Common myeloid progenitor, CD34-positive (primary cell): Measurements from ENCODE around the gene CDCA5.

ENCODE experiments used
- CTCF ChIA-PET: fragments of 350-600 bp; sonication (Branson Sonifier 250); formaldehyde crosslinking; loops from one replicate; lab custom pipeline; 2021; ENCODE audit warnings: antibody characterized with exemption; lab: Charles Lee
- POLR2A ChIA-PET: fragments of 350-600 bp; sonication (Branson Sonifier 250); formaldehyde crosslinking; loops from one replicate; lab custom pipeline; 2021; ENCODE audit warnings: antibody characterized with exemption; lab: Charles Lee
- DNase-seq, 3 donors: peaks; one replicate each; pipeline versions ENCODE4 v3.0.0 to v3.0.0-alpha.2; 2013
- H3K27ac ChIP-seq, 2 experiments: 1 replicate in 1 of 2; 2 replicates in 1 of 2; pipeline ENCODE4 v1.7.0; 2013; ENCODE audit warnings: inconsistent platforms in 2 of 2, low read length in 2 of 2, mild to moderate bottlenecking in 2 of 2, low read depth in 1 of 2, moderate library complexity in 1 of 2; ENCODE audit not compliant: severe bottlenecking in 2 of 2, insufficient read depth in 1 of 2, poor library complexity in 1 of 2
- H3K27me3 ChIP-seq, 5 experiments: replicated peaks in 2 of 5; 1 replicate in 3 of 5; 2 replicates in 2 of 5; pipeline versions ENCODE4 v1.6.1 to v1.7.0; 2013; ENCODE audit warnings: low read length in 4 of 5, mild to moderate bottlenecking in 2 of 5, moderate library complexity in 2 of 5, inconsistent platforms in 1 of 5; ENCODE audit not compliant: insufficient read depth in 5 of 5, control insufficient read depth in 4 of 5
- H3K36me3 ChIP-seq, 4 experiments: 1 replicate in 2 of 4; 2 replicates in 2 of 4; pipeline versions ENCODE4 v1.6.1 to v1.7.0; 2013; ENCODE audit warnings: low read length in 3 of 4, control low read depth in 1 of 4, mild to moderate bottlenecking in 1 of 4; ENCODE audit not compliant: control insufficient read depth in 4 of 4, insufficient read depth in 4 of 4
- H3K4me1 ChIP-seq, 4 experiments: 1 replicate in 3 of 4; 2 replicates in 1 of 4; pipeline versions ENCODE4 v1.6.1 to v1.7.1; 2013; ENCODE audit warnings: low read length in 3 of 4, mild to moderate bottlenecking in 3 of 4, control low read depth in 1 of 4, inconsistent platforms in 1 of 4, moderate library complexity in 1 of 4; ENCODE audit not compliant: control insufficient read depth in 4 of 4, insufficient read depth in 4 of 4; ENCODE audit errors: control extremely low read depth in 1 of 4
- H3K4me3 ChIP-seq, 7 experiments: 1 replicate in 4 of 7; 2 replicates in 3 of 7; pipeline versions ENCODE4 v1.5.1 to v1.7.0; 2013; ENCODE audit warnings: mild to moderate bottlenecking in 7 of 7, low read length in 6 of 7, moderate library complexity in 6 of 7, inconsistent platforms in 2 of 7, low read depth in 2 of 7, control low read depth in 1 of 7; ENCODE audit not compliant: insufficient read depth in 4 of 7, control insufficient read depth in 1 of 7; ENCODE audit errors: extremely low read depth in 1 of 7
- H3K9me3 ChIP-seq, 5 experiments: 1 replicate in 4 of 5; 2 replicates in 1 of 5; pipeline versions ENCODE4 v1.6.1 to v1.7.1; 2013; ENCODE audit warnings: low read length in 4 of 5, mild to moderate bottlenecking in 2 of 5, inconsistent platforms in 1 of 5, low read depth in 1 of 5, moderate library complexity in 1 of 5; ENCODE audit not compliant: control insufficient read depth in 4 of 5, insufficient read depth in 2 of 5; ENCODE audit errors: control extremely low read depth in 1 of 5
- whole genome bisulfite sequencing: methylation state at CpG from one replicate; pipeline ENCODE4 v1.1.5; 2013; ENCODE audit not compliant: insufficient coverage; 5-methylcytosine and 5-hydroxymethylcytosine counted together

CDCA5 gene

GRCh38 chr11:65059959-65060824 lies 23.6 kb downstream of the CDCA5 start:
- H3K36me3 ChIP-seq: no peaks in the 10 kb centered on the region
- H3K9me3 ChIP-seq: no peaks in the 10 kb centered on the region
- DNase-seq: no peak
- ChIA-PET POLR2A (no interaction called here), CTCF (no interaction called here)
- no peak overlapping the region for H3K4me3 ChIP-seq
- no peaks in the 10 kb centered on the region for H3K27me3 ChIP-seq
- WGBS: 92% methylated on average over 3 of the region's 10 CpGs
- no peak overlapping the region for H3K27ac ChIP-seq
- peaks cover 0 to 5% (median 0%) of the 10 kb centered on the region in 4 experiments for H3K4me1 ChIP-seq

GRCh38 chr11:65059523-65059922 lies 24.3 kb downstream of the CDCA5 start:
- Histone ChIP-seq H3K27ac (no peak overlapping the region), H3K36me3 (no peaks in the 10 kb centered on the region), H3K9me3 (no peaks in the 10 kb centered on the region), H3K27me3 (no peaks in the 10 kb centered on the region), H3K4me1 (peaks cover 0 to 9% (median 2%) of the 10 kb centered on the region in 4 experiments), H3K4me3 (no peak overlapping the region)
- WGBS: 83% methylated on average over 2 of the region's 3 CpGs
- ChIA-PET CTCF (interaction anchor here (1.1 to 1.8 kb wide), 2 partner anchors 15 to 18 kb away, joined by 6 to 7 read pairs; partner anchors contain the start of gene SAC3D1), POLR2A (no interaction called here)
- DNase-seq: no peak

GRCh38 chr11:65058419-65059054 lies 25.3 kb downstream of the CDCA5 start, which contains the start of gene NAALADL1:
TSS of gene NAALADL1 (minus strand) at chr11:65058553. CDS start at chr11:65058521, 32 bp downstream.
- 95% methylated on average over 5 of the region's 8 CpGs for WGBS
- CTCF ChIA-PET: interaction anchor here (0.8 to 1.9 kb wide), 6 partner anchors 10 to 171 kb away, joined by 3 to 7 read pairs (median 4); partner anchors contain the start of gene SAC3D1
- POLR2A ChIA-PET: no interaction called here
- Histone ChIP-seq H3K9me3 (no peaks in the 10 kb centered on the region), H3K27me3 (no peaks in the 10 kb centered on the region), H3K27ac (no peak within 1 kb of the TSS), H3K4me3 (no peak within 1 kb of the TSS), H3K36me3 (no peaks in the 10 kb centered on the region), H3K4me1 (peaks cover 0 to 19% (median 12%) of the 10 kb centered on the region in 4 experiments)
- no peak for DNase-seq

- no peak overlapping the region for H3K27ac ChIP-seq
- H3K36me3 ChIP-seq: no peaks in the 10 kb centered on the region
- no peaks in the 10 kb centered on the region for H3K27me3 ChIP-seq
- DNase-seq: no peak
- ChIA-PET POLR2A (interaction anchor here (0.7 kb wide), 1 partner anchor 11 kb away, joined by 4 read pairs; no protein-coding TSS in a partner anchor), CTCF (interaction anchor here (1.2 to 2.0 kb wide), 7 partner anchors 8 to 170 kb away, joined by 3 to 7 read pairs (median 3); partner anchors contain the start of genes BATF2 and SAC3D1)
- H3K4me3 ChIP-seq: no peak overlapping the region
- no peaks in the 10 kb centered on the region for H3K9me3 ChIP-seq
- WGBS: 93% methylated on average over 11 of the region's 13 CpGs
- peaks cover 0 to 22% (median 17%) of the 10 kb centered on the region in 4 experiments for H3K4me1 ChIP-seq
Observed at GRCh38 chr11:65058012-65058411, 25.8 kb downstream of the CDCA5 start.

GRCh38 chr11:65057526-65057925 lies 26.3 kb downstream of the CDCA5 start:
- Histone ChIP-seq H3K36me3 (no peaks in the 10 kb centered on the region), H3K4me1 (peaks cover 0 to 22% (median 18%) of the 10 kb centered on the region in 4 experiments), H3K27me3 (no peaks in the 10 kb centered on the region), H3K9me3 (no peaks in the 10 kb centered on the region), H3K4me3 (no peak overlapping the region), H3K27ac (no peak overlapping the region)
- WGBS: 98% methylated on average over 4 of the region's 7 CpGs
- ChIA-PET POLR2A (interaction anchor here (0.7 kb wide), 1 partner anchor 12 kb away, joined by 4 read pairs; no protein-coding TSS in a partner anchor), CTCF (interaction anchor here (1.2 to 2.0 kb wide), 4 partner anchors 9 to 61 kb away, joined by 3 to 4 read pairs (median 4); partner anchors contain the start of gene BATF2)
- DNase-seq: no peak

- Histone ChIP-seq H3K4me3 (no peak overlapping the region), H3K27ac (no peak overlapping the region), H3K9me3 (no peaks in the 10 kb centered on the region), H3K4me1 (peaks cover 0 to 19% (median 18%) of the 10 kb centered on the region in 4 experiments), H3K27me3 (no peaks in the 10 kb centered on the region), H3K36me3 (no peaks in the 10 kb centered on the region)
- ChIA-PET CTCF (interaction anchor here (1.2 to 2.0 kb wide), 4 partner anchors 9 to 60 kb away, joined by 3 to 4 read pairs (median 4); partner anchors contain the start of gene BATF2), POLR2A (interaction anchor here (0.7 kb wide), 1 partner anchor 12 kb away, joined by 4 read pairs; no protein-coding TSS in a partner anchor)
- 100% methylated on average over 2 of the region's 6 CpGs for WGBS
- no peak for DNase-seq
Observed at GRCh38 chr11:65056999-65057398, 26.8 kb downstream of the CDCA5 start.
